Left hindlimb (tissue), 1 donor: ENCODE data around the gene SPOCK2.
"Not testable (repeated sequence)": the region's sequence is repeated elsewhere in the genome, so short reads cannot be mapped to it uniquely, and the experiment has no call there.

Experiments used
- DNase-seq: peaks from one replicate; pipeline ENCODE4 v3.0.0-alpha.2; 2018

The SPOCK2 gene, protein sequence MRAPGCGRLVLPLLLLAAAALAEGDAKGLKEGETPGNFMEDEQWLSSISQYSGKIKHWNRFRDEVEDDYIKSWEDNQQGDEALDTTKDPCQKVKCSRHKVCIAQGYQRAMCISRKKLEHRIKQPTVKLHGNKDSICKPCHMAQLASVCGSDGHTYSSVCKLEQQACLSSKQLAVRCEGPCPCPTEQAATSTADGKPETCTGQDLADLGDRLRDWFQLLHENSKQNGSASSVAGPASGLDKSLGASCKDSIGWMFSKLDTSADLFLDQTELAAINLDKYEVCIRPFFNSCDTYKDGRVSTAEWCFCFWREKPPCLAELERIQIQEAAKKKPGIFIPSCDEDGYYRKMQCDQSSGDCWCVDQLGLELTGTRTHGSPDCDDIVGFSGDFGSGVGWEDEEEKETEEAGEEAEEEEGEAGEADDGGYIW

GRCh38 chr10:72087969-72088888 lies at the start of gene SPOCK2:
Gene SPOCK2 (minus strand): TSS chr10:72088551. CDS start chr10:72088328, 223 bp downstream.
- no peak for DNase-seq

DNA sequence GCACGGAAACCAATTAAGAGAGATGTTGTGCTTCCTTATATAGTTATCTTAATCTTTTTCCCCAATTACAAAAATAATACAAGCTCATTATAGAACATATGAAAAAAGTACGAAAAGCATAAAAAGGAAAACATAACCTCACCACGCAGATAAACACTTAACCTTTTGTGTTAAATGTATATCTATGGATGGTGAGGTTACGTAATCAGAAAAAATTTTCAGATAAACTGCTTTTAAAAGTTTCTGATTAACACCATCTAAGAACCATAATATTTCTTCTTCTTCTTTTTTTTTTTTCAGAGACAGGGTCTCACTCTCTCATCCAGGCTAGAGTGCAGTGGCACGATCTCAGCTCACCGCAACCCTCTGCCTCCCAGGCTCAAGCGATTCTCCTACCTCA lies 49.2 kb upstream of the SPOCK2 start:
- no peak for DNase-seq

DNA sequence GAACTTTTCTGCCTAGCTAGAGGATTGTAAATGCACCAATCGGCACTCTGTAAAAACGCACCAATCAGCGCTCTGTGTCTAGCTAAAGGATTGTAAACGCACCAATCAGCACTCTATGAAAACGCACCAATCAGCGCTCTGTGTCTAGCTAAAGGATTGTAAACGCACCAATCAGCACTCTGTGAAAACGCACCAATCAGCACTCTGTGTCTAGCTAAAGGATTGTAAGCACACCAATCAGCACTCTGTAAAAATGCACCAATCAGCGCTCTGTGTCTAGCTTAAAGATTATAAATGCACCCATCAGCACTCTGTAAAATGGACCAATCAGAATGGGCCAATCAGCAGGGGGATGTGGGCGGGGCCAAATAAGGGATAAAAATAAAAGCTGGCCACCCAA lies 47.9 kb upstream of the SPOCK2 start:
- DNase-seq: not testable (repeated sequence)

DNA sequence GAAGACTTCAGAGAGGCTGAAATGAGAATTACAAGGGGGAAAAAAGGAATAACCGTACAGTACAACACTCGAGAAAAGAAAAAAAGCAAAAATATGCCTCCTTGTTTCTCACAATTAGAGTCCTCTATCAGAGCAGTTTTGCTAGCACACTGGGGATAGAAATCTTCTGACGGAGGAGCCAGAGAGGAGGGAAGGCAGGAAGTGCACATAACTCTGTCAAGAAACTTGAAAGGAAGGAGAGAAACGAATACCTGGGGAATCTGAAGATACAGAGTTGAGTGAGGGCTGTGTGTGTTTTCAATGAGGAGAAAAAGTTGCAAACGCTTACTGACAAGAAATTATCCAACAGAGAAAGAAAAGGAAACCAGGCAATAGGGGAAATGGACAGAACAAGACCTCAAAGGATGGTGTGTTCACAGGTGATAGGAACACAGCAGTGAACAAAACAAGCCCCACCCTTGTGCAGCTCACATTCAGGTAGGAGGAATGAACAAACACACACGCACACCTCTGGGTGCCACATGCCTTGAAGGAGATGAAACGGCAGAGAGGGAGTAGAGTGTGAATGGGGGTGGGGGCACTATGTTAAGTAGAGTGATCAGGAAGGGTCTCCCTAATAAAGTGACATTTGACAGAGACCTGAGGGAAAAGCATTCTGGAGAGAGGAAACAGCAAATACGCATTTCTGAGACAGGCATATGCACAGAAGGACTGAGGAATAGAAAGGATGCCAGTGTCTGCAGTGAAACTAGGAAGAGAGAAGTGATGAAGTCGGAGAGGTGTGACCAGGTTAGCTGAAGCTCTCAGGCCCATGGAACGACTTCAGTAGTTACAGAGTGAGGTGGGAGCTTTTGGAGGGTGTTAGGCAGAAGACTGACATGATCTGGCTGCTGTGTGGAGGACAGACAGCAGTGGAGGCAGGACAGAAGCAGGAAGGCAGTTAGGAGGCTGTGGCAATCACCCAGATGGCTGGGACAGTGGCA lies 46.7 kb upstream of the SPOCK2 start:
- DNase-seq: no peak

GRCh38 chr10:72133517-72133916 lies 45.2 kb upstream of the SPOCK2 start:
- no peak for DNase-seq

GRCh38 chr10:72132854-72133253 lies 44.5 kb upstream of the SPOCK2 start:
- no peak for DNase-seq

- no peak for DNase-seq
These were observed 39.2 kb upstream of the SPOCK2 start for GRCh38 chr10:72127571-72127970.

DNA sequence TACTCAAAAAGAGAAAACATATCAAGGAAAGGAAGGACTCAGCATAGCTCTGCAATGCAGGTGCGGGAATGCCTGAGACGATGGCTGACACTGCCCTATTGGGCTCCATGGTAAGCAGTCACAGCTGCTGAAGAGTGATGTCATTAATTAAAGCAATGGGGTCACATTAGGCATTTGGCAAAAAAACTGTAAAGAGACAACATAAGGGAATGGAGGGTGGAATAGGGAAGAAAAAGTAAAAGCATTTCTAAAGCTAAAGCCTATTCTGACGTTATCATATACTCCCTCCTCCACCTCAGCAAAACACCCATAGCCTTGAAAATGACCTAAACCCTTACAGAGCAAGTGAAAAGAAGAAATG lies 38.5 kb upstream of the SPOCK2 start:
- no peak for DNase-seq

- DNase-seq: no peak
These were observed 38.0 kb upstream of the SPOCK2 start for GRCh38 chr10:72126184-72126871.

DNA sequence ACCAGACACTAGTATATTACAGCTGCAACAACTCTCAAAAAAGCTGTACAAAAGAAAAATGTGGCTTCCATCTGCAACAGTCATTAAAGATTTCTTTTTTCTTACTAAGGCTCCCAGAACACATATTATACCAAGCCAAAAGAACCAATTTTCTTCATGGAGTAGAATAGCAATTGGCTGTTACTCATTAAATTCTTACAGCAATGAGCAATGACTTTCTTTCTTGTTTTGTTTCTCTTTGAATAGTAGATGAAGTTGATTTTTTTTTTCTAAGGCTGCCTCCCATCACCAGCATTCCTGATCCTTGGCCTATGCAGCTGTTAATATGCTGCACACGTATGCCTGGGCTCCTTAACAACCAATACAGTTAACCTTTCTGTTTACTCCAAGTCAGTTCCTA lies 36.6 kb upstream of the SPOCK2 start:
- no peak for DNase-seq

DNA sequence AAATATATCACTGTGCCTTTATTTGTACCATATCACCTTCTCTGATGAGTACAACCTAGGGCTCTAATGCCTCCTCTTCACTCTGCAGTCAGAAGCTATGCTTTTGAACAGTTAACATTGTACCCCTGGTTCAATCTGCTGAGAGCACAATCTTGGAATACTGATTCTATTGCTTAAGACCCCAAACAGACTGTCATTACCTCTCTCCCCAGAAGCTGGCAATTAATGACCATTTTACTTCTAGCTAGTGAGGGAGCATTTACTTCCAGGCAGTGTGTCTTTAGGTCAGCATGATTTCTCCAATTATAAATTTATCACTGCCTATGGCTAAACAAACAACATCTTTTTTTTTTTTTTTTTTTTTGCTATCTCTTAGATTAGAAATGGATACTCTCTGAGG lies 36.0 kb upstream of the SPOCK2 start:
- no peak for DNase-seq

DNA sequence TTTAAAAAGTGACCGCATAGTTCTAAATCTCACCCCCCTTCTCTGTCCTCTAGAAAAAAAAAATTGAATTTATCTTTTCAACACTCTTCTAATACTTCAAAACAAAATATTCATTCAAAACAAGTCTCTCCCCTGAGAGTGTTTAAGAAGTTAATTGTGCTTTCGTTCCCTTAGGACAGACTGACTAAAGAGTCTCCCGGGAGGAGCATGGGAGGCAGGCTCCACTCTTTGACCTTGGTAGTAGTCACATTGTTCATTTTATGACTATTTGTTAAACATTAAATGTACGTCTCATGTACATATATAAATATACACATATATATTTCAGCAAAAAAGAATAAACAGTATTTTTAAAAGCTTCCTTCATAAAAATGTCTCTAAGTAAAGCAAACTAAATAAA lies 35.3 kb upstream of the SPOCK2 start:
- no peak for DNase-seq

DNA sequence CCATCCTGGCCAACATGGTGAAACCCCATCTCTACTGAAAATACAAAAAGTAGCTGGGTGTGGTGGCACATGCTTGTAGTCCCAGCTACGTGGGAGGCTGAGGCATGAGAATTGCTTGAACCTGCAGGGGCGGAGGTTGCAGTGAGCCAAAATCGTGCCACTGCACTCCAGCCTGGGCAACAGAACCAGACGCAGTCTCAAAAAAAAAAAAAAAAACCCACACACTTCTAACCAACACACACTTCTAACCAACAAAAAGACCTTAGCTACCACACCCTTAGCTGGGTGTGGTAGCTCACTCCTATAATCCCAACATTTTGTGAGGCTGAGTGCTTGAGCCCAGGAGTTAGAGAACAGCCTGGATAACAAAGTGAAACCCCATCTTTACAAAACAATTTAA lies 33.9 kb upstream of the SPOCK2 start:
- no peak for DNase-seq

- DNase-seq: no peak
These were observed 33.0 kb upstream of the SPOCK2 start for GRCh38 chr10:72121389-72121788.

DNA sequence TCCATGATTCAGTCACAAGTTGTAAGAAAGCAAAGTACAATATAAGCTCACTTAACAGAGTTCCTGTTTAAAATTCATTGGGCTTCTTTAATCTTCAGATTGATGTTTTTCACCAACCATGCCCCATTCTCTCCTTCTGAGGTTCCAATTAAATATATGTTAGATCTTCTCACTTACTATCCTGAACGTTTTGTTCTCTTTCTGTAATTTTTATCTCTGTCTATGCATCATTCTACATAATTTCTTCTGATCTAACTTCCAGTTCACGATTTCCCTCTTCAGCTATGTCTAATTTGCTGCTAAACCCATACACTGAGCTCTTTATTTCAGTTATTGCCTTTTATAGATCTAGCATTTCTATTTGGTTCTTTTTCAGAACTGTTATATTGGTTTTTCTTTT lies 28.0 kb upstream of the SPOCK2 start:
- no peak for DNase-seq

DNA sequence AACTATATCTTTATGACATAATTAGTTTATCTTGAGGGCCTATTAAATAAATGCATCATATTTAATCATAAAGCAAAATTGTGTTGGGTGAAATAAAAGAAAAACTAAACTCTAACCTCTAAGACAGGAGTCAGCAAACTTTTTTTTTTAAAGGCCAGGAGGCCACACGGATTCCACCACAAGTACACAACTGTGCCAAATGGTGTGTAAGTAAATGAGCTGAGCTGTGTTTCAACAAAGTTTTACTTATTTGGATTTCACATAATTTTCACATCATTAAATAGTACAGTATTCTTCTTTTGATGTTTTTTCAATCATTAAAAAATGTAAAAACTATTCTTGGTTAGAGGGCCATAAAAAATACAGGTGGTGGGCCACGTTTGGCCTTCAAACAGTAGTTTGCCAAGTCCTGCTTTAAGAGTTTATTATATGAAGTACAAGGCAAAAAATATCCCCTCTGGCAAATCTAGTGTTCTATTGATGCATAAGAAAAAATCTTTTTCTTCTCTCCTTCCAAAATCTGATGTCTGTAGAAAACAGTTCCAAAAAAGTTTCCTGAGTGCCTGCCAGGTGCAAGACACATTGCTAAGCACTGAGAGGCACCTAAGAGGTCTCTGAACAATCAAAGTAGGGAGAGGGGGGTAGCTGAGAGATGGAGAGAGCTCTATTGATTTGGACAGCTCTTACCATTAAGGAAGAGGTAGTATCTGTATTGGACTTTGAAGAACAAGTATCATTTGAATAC lies 26.5 kb upstream of the SPOCK2 start:
- DNase-seq: no peak

DNA sequence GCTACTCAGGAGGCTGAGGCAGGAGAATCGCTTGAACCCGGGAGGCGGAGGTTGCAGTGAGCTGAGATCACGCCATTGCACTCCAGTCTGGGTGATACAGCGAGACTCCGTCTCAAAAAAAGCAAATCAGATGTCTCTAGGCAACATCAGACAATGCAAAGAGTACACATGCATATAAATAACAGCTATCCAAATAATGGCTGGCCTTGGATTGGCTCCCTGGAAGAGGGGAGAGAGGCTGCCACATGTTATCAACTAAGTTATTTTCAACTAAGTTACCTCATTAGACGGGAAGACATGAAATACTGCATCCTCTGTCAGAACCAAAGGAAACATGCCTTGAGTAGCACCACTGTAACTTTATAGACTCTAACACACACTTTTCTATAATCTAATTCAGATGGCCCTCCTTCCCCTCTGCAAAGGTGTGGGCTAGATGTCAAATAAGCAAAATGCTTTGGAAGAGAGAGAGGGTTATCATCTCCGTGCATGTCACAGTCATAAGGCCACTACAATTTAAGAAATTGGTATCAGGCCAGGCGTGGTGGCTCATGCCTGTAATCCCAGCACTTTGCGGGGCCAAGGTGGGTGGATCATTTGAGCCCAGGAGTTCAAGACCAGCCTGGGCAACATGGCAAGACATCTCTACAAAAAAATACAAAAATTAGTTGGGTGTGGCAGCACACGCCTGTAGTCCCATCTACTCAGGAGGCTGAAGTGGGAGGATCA lies 22.5 kb upstream of the SPOCK2 start:
- no peak for DNase-seq

DNA sequence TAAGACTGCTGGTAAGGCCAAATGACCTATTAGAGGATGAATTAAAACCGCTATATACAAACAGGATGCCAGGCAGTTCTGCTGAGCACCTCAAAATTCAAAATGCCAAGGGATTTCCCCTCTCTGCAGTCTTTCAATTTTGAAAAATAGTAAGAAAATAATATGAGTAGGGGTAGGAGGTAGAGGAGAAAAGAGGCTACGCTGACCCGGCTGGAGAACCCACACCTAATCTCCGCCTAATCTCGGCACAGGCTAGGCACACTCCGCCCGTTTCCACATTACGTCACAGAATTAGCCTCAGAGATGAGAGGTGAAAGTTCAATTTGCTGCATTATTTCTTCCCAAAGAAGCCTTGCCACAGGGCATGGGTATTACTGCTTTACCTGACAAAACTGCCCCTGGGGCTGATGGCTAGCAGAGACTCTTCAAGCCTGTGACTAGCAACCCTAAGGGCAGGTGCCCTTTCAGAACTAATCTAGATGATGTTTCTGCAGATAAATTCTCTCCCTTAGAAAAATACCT lies 21.3 kb upstream of the SPOCK2 start:
- DNase-seq: no peak

GRCh38 chr10:72108830-72109635 lies 20.7 kb upstream of the SPOCK2 start:
- DNase-seq: no peak

GRCh38 chr10:72108004-72108370 lies 19.6 kb upstream of the SPOCK2 start:
- not testable (repeated sequence) for DNase-seq
